ENCODE measurements around the gene EEF1AKMT1.

The EEF1AKMT1 gene

GRCh38 chr13:20728579-20729311 lies 45.0 kb downstream of the EEF1AKMT1 start:
- Histone ChIP-seq H3F3A (ENCODE audit: control insufficient read depth, insufficient read depth) (no peaks in the 10 kb centered on the region), H3K4me1 (ENCODE audit: control insufficient read depth, low read length) (no peaks in the 10 kb centered on the region), H3K27me3 (ENCODE audit: control insufficient read depth, low read length) (no peaks in the 10 kb centered on the region), H3K27ac (ENCODE audit: low read depth, low read length) (no peak overlapping the region), H3K9me3 (ENCODE audit: control insufficient read depth, insufficient read depth, low read length) (no peaks in the 10 kb centered on the region), H3K9me2 (replicated peaks; ENCODE audit: control insufficient read depth, low read length) (no peaks in the 10 kb centered on the region), H3K79me2 (ENCODE audit: control insufficient read depth, low read length) (no peaks in the 10 kb centered on the region), H4K20me1 (ENCODE audit: control insufficient read depth, insufficient read depth, low read depth, low read length) (no peaks in the 10 kb centered on the region), H3K36me3 (ENCODE audit: control insufficient read depth, low read length) (no peaks in the 10 kb centered on the region), H3K4me3 (ENCODE audit: low read length) (no peak overlapping the region), H3K4me2 (ENCODE audit: low read length) (no peak overlapping the region)
- no peak for TF ChIP-seq EZH2phosphoT487 (IDR thresholded peaks at IDR 0.05; ENCODE audit: borderline replicate concordance, low read length)
- TF ChIP-seq CTCF (IDR thresholded peaks at IDR 0.05; ENCODE audit: low read depth, low read length, poor library complexity, severe bottlenecking), result no peak

- no peak overlapping the region for H3K4me2 ChIP-seq (ENCODE audit: low read length)
- no peaks in the 10 kb centered on the region for H3K4me1 ChIP-seq (ENCODE audit: control insufficient read depth, low read length)
- no peaks in the 10 kb centered on the region for H3K79me2 ChIP-seq (ENCODE audit: control insufficient read depth, low read length)
- H3K9me3 ChIP-seq (ENCODE audit: control insufficient read depth, insufficient read depth, low read length), result no peaks in the 10 kb centered on the region
- H3K9me2 ChIP-seq (replicated peaks; ENCODE audit: control insufficient read depth, low read length), result no peaks in the 10 kb centered on the region
- H3K36me3 ChIP-seq (ENCODE audit: control insufficient read depth, low read length), result no peaks in the 10 kb centered on the region
- no peak overlapping the region for H3K27ac ChIP-seq (ENCODE audit: low read depth, low read length)
- TF ChIP-seq EZH2phosphoT487 (IDR thresholded peaks at IDR 0.05; ENCODE audit: borderline replicate concordance, low read length) (no peak), CTCF (IDR thresholded peaks at IDR 0.05; ENCODE audit: low read depth, low read length, poor library complexity, severe bottlenecking) (no peak)
- no peaks in the 10 kb centered on the region for H4K20me1 ChIP-seq (ENCODE audit: control insufficient read depth, insufficient read depth, low read depth, low read length)
- H3K4me3 ChIP-seq (ENCODE audit: low read length), result no peak overlapping the region
- no peaks in the 10 kb centered on the region for H3F3A ChIP-seq (ENCODE audit: control insufficient read depth, insufficient read depth)
- H3K27me3 ChIP-seq (ENCODE audit: control insufficient read depth, low read length), result no peaks in the 10 kb centered on the region
Observed at GRCh38 chr13:20727856-20728255, 45.9 kb downstream of the EEF1AKMT1 start.

- H3K9me3 ChIP-seq (ENCODE audit: control insufficient read depth, insufficient read depth, low read length), result no peaks in the 10 kb centered on the region
- no peaks in the 10 kb centered on the region for H3F3A ChIP-seq (ENCODE audit: control insufficient read depth, insufficient read depth)
- no peaks in the 10 kb centered on the region for H3K36me3 ChIP-seq (ENCODE audit: control insufficient read depth, low read length)
- no peak overlapping the region for H3K27ac ChIP-seq (ENCODE audit: low read depth, low read length)
- H3K4me2 ChIP-seq (ENCODE audit: low read length), result no peak overlapping the region
- H3K79me2 ChIP-seq (ENCODE audit: control insufficient read depth, low read length), result no peaks in the 10 kb centered on the region
- H3K4me3 ChIP-seq (ENCODE audit: low read length), result no peak overlapping the region
- no peak for TF ChIP-seq EZH2phosphoT487 (IDR thresholded peaks at IDR 0.05; ENCODE audit: borderline replicate concordance, low read length)
- TF ChIP-seq CTCF (IDR thresholded peaks at IDR 0.05; ENCODE audit: low read depth, low read length, poor library complexity, severe bottlenecking), result no peak
- no peaks in the 10 kb centered on the region for H3K4me1 ChIP-seq (ENCODE audit: control insufficient read depth, low read length)
- H3K9me2 ChIP-seq (replicated peaks; ENCODE audit: control insufficient read depth, low read length), result no peaks in the 10 kb centered on the region
- no peaks in the 10 kb centered on the region for H3K27me3 ChIP-seq (ENCODE audit: control insufficient read depth, low read length)
- no peaks in the 10 kb centered on the region for H4K20me1 ChIP-seq (ENCODE audit: control insufficient read depth, insufficient read depth, low read depth, low read length)
Observed at GRCh38 chr13:20721454-20722357, 52.1 kb downstream of the EEF1AKMT1 start.
